PFSK-1 (cell line): ENCODE measurements around the gene GANAB.

ENCODE experiments used
- FOXP2 ChIP-seq: optimal IDR thresholded peaks from 2 replicates; pipeline ENCODE3; 2011; ENCODE audit warnings: borderline replicate concordance, control low read depth, inconsistent platforms; ENCODE audit not compliant: insufficient read depth; ENCODE audit errors: extremely low read length, extremely low read depth
- POLR2AphosphoS5 ChIP-seq: IDR thresholded peaks from 2 replicates; pipeline ENCODE4 v1.6.1; 2012; ENCODE audit warnings: low read depth, mild to moderate bottlenecking, control low read depth, low read length, moderate library complexity
- REST ChIP-seq, 2 experiments: IDR thresholded peaks; 2 replicates each; pipeline versions ENCODE4 v1.6.1 to v1.8.0; 2011 to 2012; ENCODE audit warnings: low read depth in 2 of 2, low read length in 2 of 2, control low read depth in 1 of 2, inconsistent platforms in 1 of 2, mild to moderate bottlenecking in 1 of 2, moderate library complexity in 1 of 2; ENCODE audit not compliant: insufficient read depth in 1 of 2
- SIN3A ChIP-seq: IDR thresholded peaks from 2 replicates; pipeline ENCODE4 v1.6.1; 2012; ENCODE audit warnings: mild to moderate bottlenecking, low read length, moderate library complexity, borderline replicate concordance; ENCODE audit not compliant: insufficient read depth
- TAF1 ChIP-seq: IDR thresholded peaks from 2 replicates; pipeline ENCODE4 v1.6.1; 2012; ENCODE audit warnings: low read length, control low read depth, borderline replicate concordance; ENCODE audit not compliant: insufficient read depth

GANAB gene

DNA sequence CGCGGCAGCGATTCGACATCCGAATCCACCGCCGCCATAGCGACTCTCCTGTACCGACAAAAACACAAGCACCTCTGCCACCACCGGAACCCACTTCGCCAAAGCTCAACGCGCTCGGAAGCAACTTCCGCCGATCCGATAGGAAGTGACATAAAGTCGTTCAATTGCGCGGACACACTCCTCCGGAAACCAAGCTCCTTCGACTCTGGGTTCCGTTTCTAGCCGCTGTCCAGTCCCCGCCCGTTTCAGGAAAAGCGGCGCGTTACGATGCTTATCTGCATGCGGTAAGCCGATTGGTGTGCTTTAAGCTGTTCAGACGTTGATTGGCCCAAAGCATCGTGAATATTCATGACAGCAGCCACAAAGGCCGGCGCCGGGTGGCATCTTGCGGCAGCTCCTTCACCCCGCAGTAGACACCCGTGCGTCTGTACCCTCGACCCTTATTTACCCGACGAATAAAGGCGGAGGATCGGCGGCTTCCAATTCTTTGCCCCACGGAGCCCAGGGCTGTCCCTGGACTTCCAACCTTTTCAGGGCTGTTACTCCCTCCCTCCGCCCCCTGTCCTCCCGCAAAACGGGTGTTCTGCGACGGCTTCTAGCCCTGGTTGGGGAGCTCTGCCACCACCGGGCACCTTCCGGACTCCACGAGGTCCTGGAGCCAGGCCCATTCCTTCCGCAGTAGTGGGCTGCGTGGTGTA is 54.8 kb downstream of the GANAB start, which contains the start of gene TUT1:
TUT1 (minus strand) TSS at position 76 of the 698 bp plus-strand sequence; CDS start at position 38, 38 bp downstream.
- TF ChIP-seq SIN3A (peak; percentile 93; the same call in 1 of the 2 replicates), FOXP2 (peak; percentile 87), REST (IDR thresholded peaks at IDR 0.05; ENCODE audit: insufficient read depth in 1 of 2, low read depth in 2 of 2, low read length in 2 of 2) (peak; percentile 74 to 88), POLR2AphosphoS5 (peak; percentile 99), TAF1 (peak; percentile 98)

DNA sequence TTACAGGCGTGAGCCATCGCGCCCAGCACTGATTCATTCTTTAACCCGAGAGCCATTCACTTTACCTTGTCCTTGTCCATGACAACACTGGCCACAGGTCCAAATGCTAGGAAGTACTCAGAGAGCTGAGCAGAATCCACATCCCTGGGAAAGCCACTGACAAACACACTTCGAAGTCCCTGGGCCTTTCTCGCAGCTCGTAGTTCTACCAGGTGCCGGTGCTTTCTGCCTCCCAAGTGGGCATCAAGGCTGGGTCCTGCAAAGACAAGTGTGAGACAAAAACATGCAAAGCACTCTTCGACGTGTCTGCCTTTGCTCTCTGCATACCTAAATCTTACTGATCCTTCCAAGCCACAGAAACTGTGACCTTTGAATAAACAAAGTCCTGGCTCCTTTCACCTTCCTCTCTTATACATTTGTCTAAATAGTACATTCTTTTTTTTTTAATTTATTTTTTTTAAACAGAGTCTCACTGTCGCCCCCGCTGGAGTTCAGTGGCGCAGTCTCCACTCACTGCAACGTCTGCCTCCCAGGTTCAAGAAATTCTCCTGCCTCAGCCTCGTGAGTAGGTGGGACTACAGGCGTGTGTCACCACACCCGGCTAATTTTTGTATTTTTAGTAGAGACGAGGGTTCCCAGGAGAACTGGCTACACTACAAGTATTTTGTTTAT is 57.3 kb downstream of the GANAB start:
- TF ChIP-seq POLR2AphosphoS5 (no peak), TAF1 (no peak), SIN3A (no peak), FOXP2 (no peak), REST (IDR thresholded peaks at IDR 0.05; ENCODE audit: insufficient read depth in 1 of 2, low read depth in 2 of 2, low read length in 2 of 2) (no peak)

DNA sequence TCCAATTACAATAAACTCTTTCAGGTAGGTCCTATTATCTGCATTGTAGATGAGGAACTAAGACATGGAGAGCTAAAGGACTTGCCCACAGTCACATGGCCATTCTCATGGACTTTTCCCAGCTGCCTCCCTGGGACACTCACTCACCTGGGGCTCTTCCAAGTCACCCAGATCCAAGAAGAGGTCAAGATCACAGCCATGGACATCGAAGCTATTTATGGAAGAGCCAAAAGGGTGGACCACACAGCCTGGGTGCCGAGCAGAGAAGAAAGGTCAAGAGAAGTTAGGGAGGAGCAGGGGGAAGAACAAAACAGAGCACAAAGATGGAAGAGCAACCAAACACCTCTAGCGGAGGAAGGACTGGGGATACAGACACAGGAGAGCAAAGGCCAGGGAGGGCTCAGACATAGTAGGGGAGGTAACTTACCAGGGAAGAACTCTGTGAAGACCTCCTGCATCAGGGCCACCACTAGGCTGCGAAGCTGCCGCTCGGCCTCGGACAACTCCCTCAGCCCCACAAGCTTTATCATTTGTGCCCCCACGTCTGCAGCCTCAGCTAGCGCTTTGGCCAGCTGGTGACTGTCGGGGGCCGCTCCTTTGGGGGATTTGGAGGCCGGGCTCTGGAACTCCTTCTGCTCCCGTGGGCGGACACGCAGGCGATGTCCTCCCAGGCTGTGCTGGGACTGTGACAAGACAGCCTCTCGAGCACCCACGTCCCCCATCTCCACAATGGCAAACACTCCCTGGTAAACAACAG is 65.3 kb downstream of the GANAB start:
- TF ChIP-seq TAF1 (no peak), POLR2AphosphoS5 (no peak), FOXP2 (no peak), SIN3A (no peak), REST (IDR thresholded peaks at IDR 0.05; ENCODE audit: insufficient read depth in 1 of 2, low read depth in 2 of 2, low read length in 2 of 2) (no peak)

DNA sequence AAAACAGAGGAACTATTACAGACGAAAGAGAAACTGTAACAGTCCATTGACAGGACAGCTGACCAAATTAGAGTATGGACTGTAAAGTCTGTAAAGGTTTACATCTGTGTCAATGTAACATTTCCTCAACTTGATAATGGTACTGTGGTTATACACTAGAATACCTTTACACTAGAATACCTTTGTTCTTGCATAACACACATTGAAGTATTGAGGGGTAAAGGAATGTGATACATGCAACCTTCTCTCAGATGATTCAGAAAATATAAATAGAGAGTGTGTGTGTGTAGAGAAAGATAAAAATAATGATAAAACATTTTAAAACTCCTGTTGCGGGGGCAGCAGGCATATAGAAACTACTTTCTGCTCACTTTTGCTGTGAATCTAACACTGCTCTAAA is 67.2 kb downstream of the GANAB start:
- TF ChIP-seq FOXP2 (no peak), REST (IDR thresholded peaks at IDR 0.05; ENCODE audit: insufficient read depth in 1 of 2, low read depth in 2 of 2, low read length in 2 of 2) (no peak), TAF1 (no peak), POLR2AphosphoS5 (no peak), SIN3A (no peak)
